ENCODE data around the gene WIZ.

WIZ gene

GRCh38 chr19:15402411-15403150 is 47.2 kb downstream of the WIZ start:
- no peak for DNase-seq (ENCODE audit: extremely low read depth, insufficient read length)
- Histone ChIP-seq H3K36me3 (ENCODE audit: control insufficient read depth, insufficient read depth, low read length) (peaks cover 44% of the 10 kb centered on the region), H3K4me3 (replicated peaks; ENCODE audit: low read depth, low read length) (no peak overlapping the region), H3K27me3 (replicated peaks; ENCODE audit: control insufficient read depth, insufficient read depth, low read length) (no peaks in the 10 kb centered on the region)
- TF ChIP-seq, protein P1, sequence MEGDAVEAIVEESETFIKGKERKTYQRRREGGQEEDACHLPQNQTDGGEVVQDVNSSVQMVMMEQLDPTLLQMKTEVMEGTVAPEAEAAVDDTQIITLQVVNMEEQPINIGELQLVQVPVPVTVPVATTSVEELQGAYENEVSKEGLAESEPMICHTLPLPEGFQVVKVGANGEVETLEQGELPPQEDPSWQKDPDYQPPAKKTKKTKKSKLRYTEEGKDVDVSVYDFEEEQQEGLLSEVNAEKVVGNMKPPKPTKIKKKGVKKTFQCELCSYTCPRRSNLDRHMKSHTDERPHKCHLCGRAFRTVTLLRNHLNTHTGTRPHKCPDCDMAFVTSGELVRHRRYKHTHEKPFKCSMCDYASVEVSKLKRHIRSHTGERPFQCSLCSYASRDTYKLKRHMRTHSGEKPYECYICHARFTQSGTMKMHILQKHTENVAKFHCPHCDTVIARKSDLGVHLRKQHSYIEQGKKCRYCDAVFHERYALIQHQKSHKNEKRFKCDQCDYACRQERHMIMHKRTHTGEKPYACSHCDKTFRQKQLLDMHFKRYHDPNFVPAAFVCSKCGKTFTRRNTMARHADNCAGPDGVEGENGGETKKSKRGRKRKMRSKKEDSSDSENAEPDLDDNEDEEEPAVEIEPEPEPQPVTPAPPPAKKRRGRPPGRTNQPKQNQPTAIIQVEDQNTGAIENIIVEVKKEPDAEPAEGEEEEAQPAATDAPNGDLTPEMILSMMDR (IDR thresholded peaks at IDR 0.05; ENCODE audit: insufficient read depth, low read length, poor library complexity, severe bottlenecking), result no peak

GRCh38 chr19:15401397-15401710 is 48.4 kb downstream of the WIZ start:
- H3K36me3 ChIP-seq (ENCODE audit: control insufficient read depth, insufficient read depth, low read length), result peaks cover 52% of the 10 kb centered on the region
- H3K27me3 ChIP-seq (replicated peaks; ENCODE audit: control insufficient read depth, insufficient read depth, low read length), result no peaks in the 10 kb centered on the region
- H3K4me3 ChIP-seq (replicated peaks; ENCODE audit: low read depth, low read length), result no peak overlapping the region
- TF ChIP-seq, protein P1 (IDR thresholded peaks at IDR 0.05; ENCODE audit: insufficient read depth, low read length, poor library complexity, severe bottlenecking), result no peak
- DNase-seq (ENCODE audit: extremely low read depth, insufficient read length), result no peak

DNA sequence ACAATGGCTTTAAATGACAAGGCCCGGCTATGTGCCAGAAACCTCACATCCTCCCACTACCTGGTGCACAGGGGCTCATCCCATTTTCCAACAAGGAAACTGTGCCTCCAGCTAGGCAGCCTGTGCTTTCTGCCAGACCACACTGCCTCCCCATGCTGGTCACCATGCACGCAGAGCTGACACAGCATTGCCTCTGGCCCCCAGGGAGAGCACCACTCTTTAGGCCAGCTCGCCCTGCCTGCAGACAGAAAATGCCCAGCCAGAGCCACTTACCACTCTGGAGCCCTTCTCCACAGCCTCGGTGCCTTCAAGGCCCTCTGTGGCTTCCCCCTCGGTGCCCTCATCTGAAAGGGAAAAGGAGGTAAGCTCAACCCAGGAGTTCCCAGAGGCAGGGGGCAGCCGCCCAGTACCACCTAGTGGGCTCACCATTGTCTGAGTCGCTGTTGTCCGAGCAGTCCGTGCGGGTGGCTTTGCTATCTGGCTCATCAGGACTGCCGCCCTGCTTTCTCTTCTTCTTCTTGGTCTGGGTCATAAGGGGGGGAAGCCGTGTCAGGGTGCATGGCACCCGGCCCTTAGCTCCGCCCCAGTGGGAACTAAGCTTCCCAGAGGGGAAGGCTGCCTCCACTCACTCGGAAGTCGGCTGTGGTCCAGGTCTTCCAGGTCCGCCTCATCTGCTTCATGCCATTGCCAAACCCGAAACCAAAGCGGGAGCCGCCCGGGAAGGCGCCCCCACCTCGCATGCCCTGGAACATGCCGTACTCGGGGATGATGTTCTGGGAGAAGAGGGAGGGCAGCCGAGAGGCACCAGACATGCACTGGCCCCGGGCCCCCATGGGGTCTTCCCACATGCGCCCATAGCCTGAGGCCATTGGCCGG is 49.0 kb downstream of the WIZ start:
- TF ChIP-seq, protein P1 (IDR thresholded peaks at IDR 0.05; ENCODE audit: insufficient read depth, low read length, poor library complexity, severe bottlenecking), result no peak
- H3K36me3 ChIP-seq (ENCODE audit: control insufficient read depth, insufficient read depth, low read length), result peaks cover 51% of the 10 kb centered on the region
- H3K27me3 ChIP-seq (replicated peaks; ENCODE audit: control insufficient read depth, insufficient read depth, low read length), result no peaks in the 10 kb centered on the region
- no peak for DNase-seq (ENCODE audit: extremely low read depth, insufficient read length)
- no peak overlapping the region for H3K4me3 ChIP-seq (replicated peaks; ENCODE audit: low read depth, low read length)

DNA sequence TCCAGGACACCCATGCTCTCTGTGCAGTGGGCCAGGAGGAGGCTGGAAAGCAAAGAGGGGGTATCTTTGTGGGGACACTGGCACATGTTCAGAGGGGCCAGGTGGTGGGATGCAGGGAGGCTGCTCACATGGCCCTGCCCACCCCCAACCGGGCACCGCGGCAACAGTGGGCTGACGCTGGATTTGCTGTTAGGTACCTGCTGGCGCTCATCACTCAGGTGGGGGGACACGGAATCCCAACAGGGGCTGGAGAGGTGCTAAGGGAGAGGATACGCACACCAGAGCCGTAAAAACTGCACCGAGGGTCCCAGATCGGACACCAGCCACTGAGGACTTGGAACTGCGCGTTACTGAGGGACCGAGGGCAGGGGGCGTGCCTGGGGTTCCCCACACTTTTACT is 50.1 kb downstream of the WIZ start:
- DNase-seq (ENCODE audit: extremely low read depth, insufficient read length), result no peak
- Histone ChIP-seq H3K4me3 (replicated peaks; ENCODE audit: low read depth, low read length) (no peak overlapping the region), H3K27me3 (replicated peaks; ENCODE audit: control insufficient read depth, insufficient read depth, low read length) (no peaks in the 10 kb centered on the region), H3K36me3 (ENCODE audit: control insufficient read depth, insufficient read depth, low read length) (peaks cover 51% of the 10 kb centered on the region)
- TF ChIP-seq, protein P1 (IDR thresholded peaks at IDR 0.05; ENCODE audit: insufficient read depth, low read length, poor library complexity, severe bottlenecking), result no peak

- Histone ChIP-seq H3K36me3 (ENCODE audit: control insufficient read depth, insufficient read depth, low read length) (peaks cover 51% of the 10 kb centered on the region), H3K27me3 (replicated peaks; ENCODE audit: control insufficient read depth, insufficient read depth, low read length) (no peaks in the 10 kb centered on the region), H3K4me3 (replicated peaks; ENCODE audit: low read depth, low read length) (no peak overlapping the region)
- no peak for DNase-seq (ENCODE audit: extremely low read depth, insufficient read length)
- TF ChIP-seq, protein P1 (IDR thresholded peaks at IDR 0.05; ENCODE audit: insufficient read depth, low read length, poor library complexity, severe bottlenecking), result no peak
Measured at GRCh38 chr19:15399234-15399515, 50.6 kb downstream of the WIZ start.

Measured in GM06990 (cell line).